HepG2 (cell line): ENCODE results near the gene SND1. TPM values are rescaled to one million over a fixed set of nuclear protein-coding genes. Genes with fewer than 3 reads are reported as not detected.

Experiments used
- ATAC-seq: fragments of 200-7000 bp; cut with Tn5 transposase; 3 replicates; pipeline ENCODE4 v1.9.1; 2020; ENCODE audit warnings: mild to moderate bottlenecking, moderate library complexity
- BruUV-seq: library from RNA; stranded (reverse); fragments of 400-500 nt; replicated peaks from 2 replicates; lab custom pipeline; 2021; lab: Mats Ljungman, UMichigan
- CTCF ChIA-PET: fragments of 300-600 bp; formaldehyde crosslinking; extraction: SDS; loops from one replicate; lab custom pipeline; 2021; ENCODE audit warnings: low total read pairs, inconsistent platforms, low intra/inter-chr PET ratio; lab: Yijun Ruan, JAX
- POLR2A ChIA-PET: fragments of 350-600 bp; sonication (Branson Sonifier 250); formaldehyde crosslinking; loops from one replicate; lab custom pipeline; 2020; ENCODE audit warnings: antibody characterized with exemption, inconsistent platforms; lab: Yijun Ruan, JAX
- DNase-seq: peaks from one replicate; pipeline ENCODE4 v3.0.0-alpha.2; 2015; ENCODE audit warnings: low spot score
- FAIRE-seq: peaks from 3 replicates; lab custom pipeline; 2011; peaks lifted over from hg19 to GRCh38; lab: Jason Lieb, UNC
- H2AFZ ChIP-seq: one replicate; pipeline ENCODE4 v1.6.1; 2011; ENCODE audit warnings: low read length, inconsistent platforms
- H3K27ac ChIP-seq: fragments of 300-600 bp; 3 replicates; pipeline ENCODE4 v1.8.0; 2011; ENCODE audit warnings: mixed run types, mild to moderate bottlenecking, mixed read lengths, low read length, inconsistent platforms; ENCODE audit not compliant: insufficient read depth; ENCODE audit errors: extremely low read length
- H3K27me3 ChIP-seq, 2 experiments: fragments of 200-600 bp in 1 of 2; 2 replicates in 1 of 2; 3 replicates in 1 of 2; pipeline versions ENCODE4 v1.6.0 to v1.8.0; 2011; ENCODE audit warnings: low read length in 2 of 2, mild to moderate bottlenecking in 2 of 2, moderate library complexity in 2 of 2, inconsistent platforms in 1 of 2; ENCODE audit not compliant: insufficient read depth in 2 of 2, control insufficient read depth in 1 of 2
- H3K36me3 ChIP-seq, 2 experiments: fragments of 200-600 bp in 1 of 2; replicated peaks in 1 of 2; 2 replicates in 1 of 2; 3 replicates in 1 of 2; pipeline versions ENCODE4 v1.5.1 to v1.8.0; 2011; ENCODE audit warnings: low read length in 2 of 2, inconsistent platforms in 1 of 2; ENCODE audit not compliant: insufficient read depth in 2 of 2, control insufficient read depth in 1 of 2
- H3K4me1 ChIP-seq: 2 replicates; pipeline ENCODE4 v1.5.1; 2012; ENCODE audit warnings: low read length, inconsistent platforms; ENCODE audit not compliant: insufficient read depth
- H3K4me2 ChIP-seq: 2 replicates; pipeline ENCODE4 v1.6.0; 2011; ENCODE audit warnings: low read depth, low read length, inconsistent platforms
- H3K4me3 ChIP-seq, 3 experiments: fragments of 200-600 bp in 1 of 3; sonication (generic), shearing (Covaris generic) in 1 of 3; replicated peaks in 1 of 3; 2 replicates each; pipeline ENCODE4 v1.5.1; 2011 to 2016; ENCODE audit warnings: low read length in 3 of 3, inconsistent platforms in 2 of 3, low read depth in 2 of 3, mild to moderate bottlenecking in 2 of 3, control low read depth in 1 of 3, mixed read lengths in 1 of 3; ENCODE audit not compliant: insufficient read depth in 1 of 3
- H3K79me2 ChIP-seq: one replicate; pipeline ENCODE4 v1.6.1; 2011; ENCODE audit warnings: low read length, inconsistent platforms; ENCODE audit not compliant: insufficient read depth
- H3K9ac ChIP-seq: 2 replicates; pipeline ENCODE4 v1.6.0; 2011; ENCODE audit warnings: mild to moderate bottlenecking, low read depth, low read length, inconsistent platforms; ENCODE audit not compliant: insufficient read depth
- H3K9me3 ChIP-seq: 2 replicates; pipeline ENCODE4 v1.5.1; 2012; ENCODE audit warnings: mild to moderate bottlenecking, low read length
- H4K20me1 ChIP-seq: 2 replicates; pipeline ENCODE4 v1.6.0; 2011; ENCODE audit warnings: inconsistent platforms, mild to moderate bottlenecking, low read length, moderate library complexity; ENCODE audit not compliant: insufficient read depth
- ETV5 ChIP-seq: IDR thresholded peaks from 2 replicates; pipeline ENCODE4 v1.6.1; 2018; ENCODE audit warnings: missing biosample characterization, missing genetic modification reagents, inconsistent platforms, borderline replicate concordance
- SMARCE1 ChIP-seq: fragments of 450-650 bp; IDR thresholded peaks from 2 replicates; pipeline ENCODE4 v1.6.1; 2017; ENCODE audit warnings: borderline replicate concordance
- ZNF12 ChIP-seq: sonication (generic); formaldehyde crosslinking; IDR thresholded peaks from 2 replicates; pipeline ENCODE4 v1.5.0; 2020; ENCODE audit warnings: missing genetic modification reagents
- ZNF33A ChIP-seq: sonication (generic); formaldehyde crosslinking; IDR thresholded peaks from 2 replicates; pipeline ENCODE4 v1.5.1; 2020; ENCODE audit warnings: missing genetic modification reagents, mild to moderate bottlenecking, moderate library complexity, borderline replicate concordance
- ZNF34 ChIP-seq: sonication (generic); formaldehyde crosslinking; IDR thresholded peaks from 2 replicates; pipeline ENCODE4 v1.4.0; 2020; ENCODE audit warnings: mild to moderate bottlenecking, missing genetic modification reagents, borderline replicate concordance
- ZNF362 ChIP-seq: sonication (generic); formaldehyde crosslinking; IDR thresholded peaks from 2 replicates; pipeline ENCODE4 v1.4.0; 2020; ENCODE audit warnings: missing genetic modification reagents, mild to moderate bottlenecking, borderline replicate concordance
- WGBS: methylation state at CpG from one replicate; pipeline ENCODE4 v1.1.6; 2017; ENCODE audit warnings: low lambda C conversion rate; 5-methylcytosine and 5-hydroxymethylcytosine counted together
- in situ Hi-C: cut with HindIII; loops from 2 replicates; pipeline ENCODE4 v1.10.0; 2017; ENCODE audit warnings: low pct_unique_long_range_greater_than_20kb; ENCODE audit not compliant: extremely low pct_ligation_motif_present
- intact Hi-C: fragments of 100-400 bp; cut with micrococcal nuclease; formaldehyde crosslinking; loops from one replicate; pipeline ENCODE4 v1.10.0; 2022; ENCODE audit not compliant: unreplicated experiment
- polyA plus RNA-seq, 8 experiments: library from polyadenylated mRNA; depleted of rRNA in 3 of 8; stranded (reverse) in 7 of 8; unstranded in 1 of 8; fragments of >200 nt; fragmentation: Illumina TruSeq in 4 of 8; extraction: Trizol in 4 of 8; gene quantifications; 2 replicates each; pipeline versions ENCODE4 v1.2.1 to v1.2.3, GENCODE V29; 2011 to 2016; ENCODE audit warnings: low read depth in 4 of 8, missing spikeins in 1 of 8, mixed read lengths in 1 of 8; ENCODE audit not compliant: insufficient read depth in 1 of 8
- total RNA-seq, 5 experiments: library from RNA; depleted of rRNA; stranded (reverse); fragments of >200 nt; fragmentation: Illumina TruSeq; extraction: Trizol; gene quantifications; 2 replicates each; pipeline ENCODE4 v1.2.3, GENCODE V29; 2016; ENCODE audit warnings: low read depth in 1 of 5

SND1 gene
- total and polyA plus RNA-seq, 2 of the 13 experiments (the other 11 are each of a cell fraction or from before 2014, with no cell fraction given) = 110 to 182 TPM

DNA sequence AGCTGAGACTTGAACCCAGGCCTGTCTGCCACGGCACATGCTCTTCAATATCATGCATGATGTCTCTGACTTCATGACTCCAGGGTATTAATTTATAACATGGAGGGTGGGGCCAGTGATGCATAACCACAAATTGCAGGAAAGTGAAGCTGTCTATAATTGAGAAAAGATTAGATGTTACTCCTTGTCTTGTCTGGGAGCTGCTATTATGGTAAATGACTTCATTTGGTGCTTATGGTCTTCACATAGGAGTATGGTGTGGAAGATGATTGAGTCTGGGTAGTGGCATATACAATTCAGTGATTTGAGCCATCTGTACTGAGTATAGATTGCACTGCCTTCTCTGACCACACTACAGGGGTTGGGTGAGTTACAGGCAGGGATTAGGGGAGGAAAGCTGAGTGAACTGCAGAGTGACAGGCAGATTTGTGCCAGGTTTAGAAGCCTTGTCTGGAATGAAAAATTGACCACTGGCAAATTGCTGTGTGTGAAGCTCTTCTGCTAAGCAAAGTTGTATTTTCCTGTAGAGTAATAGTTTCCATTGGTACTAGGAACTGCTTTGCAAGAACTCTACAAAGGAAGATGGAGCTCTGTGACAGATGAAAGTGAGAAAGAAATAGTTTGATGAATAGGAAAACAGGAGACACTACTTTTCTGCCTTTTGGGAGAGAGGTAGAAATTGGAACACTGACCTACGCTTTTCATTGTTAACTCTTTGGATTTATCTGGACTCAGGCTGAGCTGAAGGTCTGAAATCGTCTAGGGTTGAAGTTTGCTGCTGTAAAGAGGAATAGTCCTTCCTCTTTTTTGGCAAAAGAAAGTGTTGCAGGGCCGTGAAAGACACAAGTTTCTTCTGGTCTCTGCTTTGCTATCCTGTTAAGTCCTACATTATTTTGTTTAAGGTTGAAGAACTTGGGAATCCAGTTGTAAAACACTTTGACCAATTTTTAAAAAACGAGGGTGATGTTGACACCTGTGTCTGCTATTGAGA lies 2.7 kb downstream of the SND1 start:
- H3K4me1 ChIP-seq = peaks cover 69% of the 10 kb centered on the region
- no peak overlapping the region for H3K27ac ChIP-seq
- H3K9me3 ChIP-seq = no peaks in the 10 kb centered on the region
- no TSS peak for BruUV-seq
- H3K79me2 ChIP-seq = peaks cover 77% of the 10 kb centered on the region
- FAIRE-seq (no peak), DNase-seq (no peak), ATAC-seq (peak; percentile 37)
- peak overlapping the region; percentile 86 to 98 (median 98); a peak in 5 of 6 replicates for H3K4me3 ChIP-seq
- ChIA-PET POLR2A (interaction anchor here (1.1 kb wide), 1 partner anchor 25 kb away, joined by 5 read pairs; no protein-coding TSS in a partner anchor), CTCF (no interaction called here)
- no peak overlapping the region for H2AFZ ChIP-seq
- H3K9ac ChIP-seq = peak overlapping the region; percentile 97
- TF ChIP-seq ZNF12 (CRISPR knock-in tag) (no peak), SMARCE1 (no peak), ZNF33A (CRISPR knock-in tag) (no peak), ZNF34 (0 out of 2 replicates have a peak, but pooled peaks have one; percentile 49), ETV5 (no peak), ZNF362 (no peak)
- in situ Hi-C loops = loop anchor here (5.0 kb wide), 1 partner anchor 62 kb away; the partner anchor contains the start of gene FSCN3
- H3K36me3 ChIP-seq = peaks cover 1 to 31% of the 10 kb centered on the region in 2 experiments; a peak in 3 of 5 replicates
- H3K4me2 ChIP-seq = peak overlapping the region; percentile 83
- H3K27me3 ChIP-seq = no peaks in the 10 kb centered on the region; a peak in 1 of 5 replicates
- H4K20me1 ChIP-seq = peaks cover 54% of the 10 kb centered on the region
- 70% methylated on average over 5 of the region's 5 CpGs for WGBS
- intact Hi-C loops = loop anchor here (10.0 kb wide), 2 partner anchors 70 to 260 kb away; partner anchors contain the start of genes ARF5, GCC1 and ZNF800
